Coronary artery (tissue), 2 donors: ENCODE results near the gene JAKMIP1.
A peak's percentile ranks its signal among the peaks of the same experiment; 100 is the strongest.

Experiments used
- DNase-seq: peaks from one replicate; pipeline ENCODE4 v3.0.0-alpha.2; 2017; ENCODE audit warnings: low spot score
- H3K27ac ChIP-seq, 2 donors: fragments of 200-600 bp; sonication (generic); one replicate each; pipeline ENCODE4 v1.5.1; 2016 to 2019
- H3K4me3 ChIP-seq: fragments of 200-600 bp; sonication (generic); 2 replicates; pipeline ENCODE4 v1.5.1; 2016; ENCODE audit warnings: mild to moderate bottlenecking, moderate library complexity
- CTCF ChIP-seq: fragments of 200-600 bp; sonication (generic); IDR thresholded peaks from one replicate; pipeline ENCODE4 v1.5.1; 2019; ENCODE audit warnings: antibody characterized with exemption

JAKMIP1 gene

DNA sequence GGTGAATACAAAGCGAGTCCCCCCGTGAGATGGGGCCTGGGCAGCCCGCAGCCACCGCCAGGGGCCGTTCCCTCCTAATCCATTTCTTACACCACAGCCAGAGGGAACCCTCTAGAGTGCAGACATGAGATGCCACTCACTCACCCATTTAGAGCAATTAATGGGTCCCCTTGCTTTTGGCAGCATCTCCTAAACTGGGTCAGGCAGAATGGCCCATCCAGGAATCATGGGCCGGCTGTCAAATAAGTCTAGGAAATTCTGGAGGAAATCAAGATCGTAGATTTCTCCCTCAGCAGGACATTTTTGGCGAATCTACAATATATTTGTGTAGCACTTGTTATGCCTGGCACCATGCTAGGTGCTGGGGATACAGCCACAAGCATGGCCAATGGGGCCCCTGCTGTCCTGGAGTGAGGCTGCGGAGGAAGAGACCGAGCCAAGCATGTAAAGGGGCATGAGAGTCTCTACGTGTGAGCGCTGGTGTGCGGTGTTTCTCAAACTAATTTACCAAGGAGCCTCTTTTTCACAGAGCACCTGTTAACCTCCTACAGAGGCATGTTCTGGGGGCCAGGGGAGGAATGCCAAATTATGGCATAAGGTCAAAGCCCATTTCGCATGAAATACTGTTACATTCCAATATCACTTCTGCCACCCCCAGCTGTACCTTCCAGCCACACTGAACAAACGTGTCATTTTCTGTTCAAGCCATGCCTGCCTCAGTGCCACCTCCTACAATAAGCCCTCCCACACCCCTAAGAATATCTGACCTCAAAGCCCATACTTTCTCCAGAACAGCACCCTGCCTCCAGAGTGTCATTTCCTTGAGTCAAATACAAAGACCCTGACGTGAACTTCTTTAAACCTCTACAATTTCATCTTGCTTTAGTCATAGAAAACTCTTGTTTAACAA, 28.1 kb upstream of the JAKMIP1 start:
- Histone ChIP-seq H3K4me3 (no peak overlapping the region), H3K27ac (no peak overlapping the region)
- DNase-seq = peak; percentile 36
- no peak for TF ChIP-seq CTCF

DNA sequence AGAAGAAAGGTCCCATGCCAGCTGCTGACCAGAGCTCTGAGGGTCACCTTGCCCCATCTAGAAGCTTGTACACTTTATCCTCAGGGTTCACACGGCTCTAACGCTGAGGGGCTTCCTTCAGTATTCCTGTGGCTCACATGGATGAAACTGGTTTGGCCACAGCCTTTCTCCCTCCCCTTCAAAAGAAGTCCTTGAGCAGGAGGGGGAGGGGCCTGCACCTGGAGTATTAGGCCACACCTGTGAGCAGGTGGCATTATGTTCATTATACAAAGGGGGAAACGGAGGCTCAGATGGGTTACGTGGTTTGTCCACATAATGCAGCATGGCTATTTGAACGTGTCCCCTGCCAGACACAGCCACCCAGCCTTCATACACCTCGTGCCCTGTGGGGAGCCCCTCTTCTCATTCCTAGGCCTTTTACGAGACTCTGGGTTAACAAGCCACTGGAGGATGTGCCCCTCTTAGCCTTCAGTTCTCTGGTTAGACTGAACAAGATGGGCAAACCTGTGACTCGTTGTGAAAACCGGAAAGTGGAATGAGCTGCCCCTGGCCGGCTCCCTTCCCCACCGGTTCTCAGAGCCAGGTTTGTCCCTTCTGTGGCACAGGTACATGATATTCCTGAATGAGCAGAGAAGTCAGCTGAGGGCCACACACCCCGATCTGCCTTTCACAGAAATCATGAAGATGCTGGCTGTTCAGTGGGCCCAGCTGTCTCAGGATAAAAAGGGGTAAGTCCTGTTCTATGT, 27.2 kb upstream of the JAKMIP1 start:
- Histone ChIP-seq H3K4me3 (no peak overlapping the region), H3K27ac (no peak overlapping the region)
- peak; percentile 33 for DNase-seq
- no peak for TF ChIP-seq CTCF

DNA sequence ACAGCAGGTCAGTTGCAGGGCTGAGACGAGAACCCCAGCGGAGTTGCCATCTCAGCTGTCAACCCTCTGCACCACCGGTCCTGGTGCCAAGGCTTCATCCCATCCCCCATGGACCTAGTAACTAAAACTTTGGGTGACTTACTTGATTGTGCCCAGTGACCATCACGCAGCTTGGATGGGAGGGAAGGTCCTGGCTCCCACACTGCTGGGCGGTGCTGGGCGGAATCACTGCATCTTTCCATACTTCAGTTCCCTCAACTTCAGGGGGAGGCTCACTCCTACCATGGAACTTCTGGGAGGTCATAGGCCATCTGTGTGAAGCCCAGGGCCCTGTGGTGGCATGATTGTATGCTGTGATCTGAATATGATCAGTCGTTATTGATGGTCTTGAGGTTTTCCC, 26.2 kb upstream of the JAKMIP1 start:
- DNase-seq = peak; percentile 33
- no peak overlapping the region for H3K27ac ChIP-seq
- no peak for TF ChIP-seq CTCF
- no peak overlapping the region for H3K4me3 ChIP-seq

- TF ChIP-seq CTCF = no peak
- Histone ChIP-seq H3K27ac (no peak overlapping the region), H3K4me3 (no peak overlapping the region)
- peak; percentile 38 for DNase-seq
These were observed 25.1 kb upstream of the JAKMIP1 start for GRCh38 chr4:6225469-6225868.

GRCh38 chr4:6224735-6225134, 24.4 kb upstream of the JAKMIP1 start:
- DNase-seq = no peak
- Histone ChIP-seq H3K4me3 (no peak overlapping the region), H3K27ac (no peak overlapping the region)
- TF ChIP-seq CTCF = no peak

- peak overlapping the region; percentile 62 for H3K4me3 ChIP-seq
- TF ChIP-seq CTCF = no peak
- DNase-seq = no peak
- no peak overlapping the region for H3K27ac ChIP-seq
These were observed 22.5 kb upstream of the JAKMIP1 start for GRCh38 chr4:6222761-6223292.
